Measurements from ENCODE around the gene HOXB2.

The HOXB2 gene

GRCh38 chr17:48578616-48579470 lies 33.9 kb upstream of the HOXB2 start:
- DNase-seq (ENCODE audit: low spot score) = peak; percentile 55

- DNase-seq (ENCODE audit: low spot score) = peak; percentile 81
These were observed 33.2 kb upstream of the HOXB2 start, which contains the start of gene HOXB4 for GRCh38 chr17:48577946-48578615. TSS of gene HOXB4 (minus strand) at chr17:48578350. CDS start at chr17:48578319, 31 bp downstream.

- DNase-seq (ENCODE audit: low spot score) = peak; percentile 33
These were observed 32.5 kb upstream of the HOXB2 start for GRCh38 chr17:48577330-48577945.

- no peak for DNase-seq (ENCODE audit: low spot score)
These were observed 31.8 kb upstream of the HOXB2 start for GRCh38 chr17:48576479-48577309.

- no peak for DNase-seq (ENCODE audit: low spot score)
These were observed 31.0 kb upstream of the HOXB2 start for GRCh38 chr17:48575673-48576478.

- DNase-seq (ENCODE audit: low spot score) = no peak
These were observed 30.2 kb upstream of the HOXB2 start for GRCh38 chr17:48575066-48575582.

GRCh38 chr17:48574505-48575065 lies 29.7 kb upstream of the HOXB2 start:
- no peak for DNase-seq (ENCODE audit: low spot score)

- no peak for DNase-seq (ENCODE audit: low spot score)
These were observed 27.0 kb upstream of the HOXB2 start for GRCh38 chr17:48571826-48572417.

GRCh38 chr17:48571024-48571818 lies 26.3 kb upstream of the HOXB2 start:
- no peak for DNase-seq (ENCODE audit: low spot score)

GRCh38 chr17:48570325-48571023 lies 25.6 kb upstream of the HOXB2 start:
- DNase-seq (ENCODE audit: low spot score) = no peak

- no peak for DNase-seq (ENCODE audit: low spot score)
These were observed 24.9 kb upstream of the HOXB2 start for GRCh38 chr17:48569674-48570324.

GRCh38 chr17:48569240-48569582 lies 24.3 kb upstream of the HOXB2 start:
- no peak for DNase-seq (ENCODE audit: low spot score)

GRCh38 chr17:48568499-48569239 lies 23.8 kb upstream of the HOXB2 start:
- no peak for DNase-seq (ENCODE audit: low spot score)

GRCh38 chr17:48567646-48568354 lies 22.9 kb upstream of the HOXB2 start:
- no peak for DNase-seq (ENCODE audit: low spot score)

GRCh38 chr17:48567209-48567608 lies 22.3 kb upstream of the HOXB2 start:
- no peak for DNase-seq (ENCODE audit: low spot score)

- no peak for DNase-seq (ENCODE audit: low spot score)
These were observed 21.8 kb upstream of the HOXB2 start for GRCh38 chr17:48566717-48567116.

Measured in RKO (cell line).